Measurements from ENCODE around the gene DKK3.

DNA sequence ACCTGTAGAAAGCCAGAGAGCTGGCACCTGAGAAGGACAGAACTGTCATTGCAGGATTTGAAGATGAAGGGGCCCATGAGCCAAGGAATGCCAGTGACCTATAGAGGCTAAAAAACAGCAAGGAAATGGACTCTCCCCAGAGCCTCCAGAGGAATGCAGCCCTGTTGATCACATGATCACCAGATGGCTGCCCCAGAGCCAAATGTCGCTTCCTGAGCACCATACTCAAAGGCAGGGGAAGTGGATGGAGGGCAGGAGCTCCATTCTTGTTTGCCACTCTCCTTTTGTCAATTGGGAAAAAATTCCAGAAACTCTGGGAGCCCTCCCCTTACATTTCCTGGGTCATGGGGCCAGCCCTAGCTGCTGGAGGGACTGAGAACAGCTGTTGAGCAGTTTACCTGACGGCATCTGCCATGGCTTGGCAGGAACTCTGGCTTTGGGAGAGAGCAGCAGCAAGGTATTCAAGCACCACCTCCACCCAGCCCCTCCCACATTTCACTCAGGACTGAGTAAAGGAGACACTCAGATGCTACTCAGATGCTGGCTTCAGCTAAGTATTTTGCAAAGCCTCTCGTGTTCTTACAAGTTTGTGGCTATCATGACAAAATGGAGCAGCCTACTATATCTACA, 46.9 kb downstream of the DKK3 start:
- no peak for TF ChIP-seq EZH2 (IDR thresholded peaks at IDR 0.05)
- TF ChIP-seq FOXP2 (optimal IDR thresholded peaks at IDR 0.05; ENCODE audit: control extremely low read depth, extremely low read length, insufficient read depth): no peak

All from SK-N-MC (cell line).